SK-N-SH treated with all-trans-retinoic acid at 6 μM for 48 hours (cell line): ENCODE results near the gene SEZ6L.

Source experiments
- ATAC-seq: fragments of 200-7000 bp; cut with Tn5 transposase; 3 replicates; pipeline ENCODE4 v1.9.1; 2020; ENCODE audit warnings: mild to moderate bottlenecking, moderate library complexity
- ARNTL ChIP-seq: fragments of 450-650 bp; formaldehyde crosslinking; IDR thresholded peaks from 2 replicates; pipeline ENCODE4 v1.5.0; 2020; ENCODE audit warnings: low read depth, mild to moderate bottlenecking, moderate library complexity, borderline replicate concordance
- BACH2 ChIP-seq: fragments of 250-450 bp; sonication (Bioruptor Pico); IDR thresholded peaks from 2 replicates; pipeline ENCODE4 v1.9.0; 2021; ENCODE audit warnings: mild to moderate bottlenecking, borderline replicate concordance
- CREB5 ChIP-seq: fragments of 250-450 bp; sonication (Bioruptor Pico); IDR thresholded peaks from 2 replicates; pipeline ENCODE4 v1.5.1; 2020; ENCODE audit warnings: low read depth, mild to moderate bottlenecking, moderate library complexity
- CSDC2 ChIP-seq: fragments of 250-450 bp; sonication (Bioruptor Pico); IDR thresholded peaks from 2 replicates; pipeline ENCODE4 v1.5.0; 2020; ENCODE audit warnings: mild to moderate bottlenecking, moderate library complexity
- CSRNP3 ChIP-seq: fragments of 250-450 bp; sonication (Bioruptor Pico); IDR thresholded peaks from 2 replicates; pipeline ENCODE4 v1.5.1; 2021; ENCODE audit warnings: mild to moderate bottlenecking, moderate library complexity
- ESRRG ChIP-seq: fragments of 250-450 bp; sonication (Bioruptor Pico); IDR thresholded peaks from 2 replicates; pipeline ENCODE4 v1.6.1; 2021; ENCODE audit warnings: mild to moderate bottlenecking
- GLIS3 ChIP-seq: fragments of 250-450 bp; sonication (Bioruptor Pico); IDR thresholded peaks from 2 replicates; pipeline ENCODE4 v1.5.0; 2020; ENCODE audit warnings: mild to moderate bottlenecking, moderate library complexity
- ISL1 ChIP-seq: fragments of 250-450 bp; sonication (Bioruptor Pico); IDR thresholded peaks from 2 replicates; pipeline ENCODE4 v2.1.2; 2022; ENCODE audit warnings: mild to moderate bottlenecking, moderate library complexity
- OSR1 ChIP-seq: fragments of 250-450 bp; sonication (Bioruptor Pico); IDR thresholded peaks from 2 replicates; pipeline ENCODE4 v1.8.0; 2022; ENCODE audit warnings: moderate library complexity, mild to moderate bottlenecking, inconsistent platforms
- PATZ1 ChIP-seq: fragments of 250-450 bp; sonication (Bioruptor Pico); IDR thresholded peaks from 2 replicates; pipeline ENCODE4 v1.8.0; 2020; ENCODE audit warnings: mild to moderate bottlenecking, moderate library complexity, borderline replicate concordance
- POU6F1 ChIP-seq: fragments of 250-450 bp; sonication (Bioruptor Pico); IDR thresholded peaks from 2 replicates; pipeline ENCODE4 v1.8.0; 2021; ENCODE audit warnings: low read depth, mild to moderate bottlenecking, moderate library complexity, borderline replicate concordance
- PPARA ChIP-seq: fragments of 250-450 bp; sonication (Bioruptor Pico); IDR thresholded peaks from 2 replicates; pipeline ENCODE4 v1.5.0; 2020; ENCODE audit warnings: mild to moderate bottlenecking, borderline replicate concordance
- RARB ChIP-seq: fragments of 250-450 bp; sonication (Bioruptor Pico); IDR thresholded peaks from 2 replicates; pipeline ENCODE4 v1.8.0; 2021; ENCODE audit warnings: mild to moderate bottlenecking, moderate library complexity
- SNAI2 ChIP-seq: fragments of 250-450 bp; sonication (Bioruptor Pico); IDR thresholded peaks from 2 replicates; pipeline ENCODE4 v1.5.0; 2020; ENCODE audit warnings: mild to moderate bottlenecking, moderate library complexity
- TCF4 ChIP-seq: fragments of 250-450 bp; sonication (Bioruptor Pico); IDR thresholded peaks from 2 replicates; pipeline ENCODE4 v1.8.0; 2021; ENCODE audit warnings: mild to moderate bottlenecking, moderate library complexity, borderline replicate concordance
- TOX ChIP-seq: fragments of 250-450 bp; sonication (Bioruptor Pico); IDR thresholded peaks from 2 replicates; pipeline ENCODE4 v1.8.0; 2021; ENCODE audit warnings: mild to moderate bottlenecking, moderate library complexity, borderline replicate concordance
- TSHZ2 ChIP-seq: fragments of 250-450 bp; sonication (Bioruptor Pico); IDR thresholded peaks from 2 replicates; pipeline ENCODE4 v1.5.0; 2020; ENCODE audit warnings: mild to moderate bottlenecking, moderate library complexity
- ZC3H10 ChIP-seq: fragments of 250-450 bp; sonication (Bioruptor Pico); IDR thresholded peaks from 2 replicates; pipeline ENCODE4 v1.5.1; 2021; ENCODE audit warnings: mild to moderate bottlenecking, moderate library complexity
- ZFP3 ChIP-seq: fragments of 250-450 bp; sonication (Bioruptor Pico); IDR thresholded peaks from 2 replicates; pipeline ENCODE4 v1.5.0; 2020; ENCODE audit warnings: mild to moderate bottlenecking, moderate library complexity
- ZFP30 ChIP-seq: fragments of 450-650 bp; formaldehyde crosslinking; IDR thresholded peaks from 2 replicates; pipeline ENCODE4 v1.5.0; 2022; ENCODE audit warnings: mild to moderate bottlenecking, moderate library complexity
- ZNF565 ChIP-seq: fragments of 450-650 bp; formaldehyde crosslinking; conservative IDR thresholded peaks from 2 replicates; pipeline ENCODE4 v1.5.0; 2020; ENCODE audit warnings: low read depth, mild to moderate bottlenecking, moderate library complexity
- ZNF70 ChIP-seq: fragments of 450-650 bp; formaldehyde crosslinking; IDR thresholded peaks from 2 replicates; pipeline ENCODE4 v1.5.0; 2020; ENCODE audit warnings: mild to moderate bottlenecking, moderate library complexity
- ZNF8 ChIP-seq: fragments of 450-650 bp; formaldehyde crosslinking; IDR thresholded peaks from 2 replicates; pipeline ENCODE4 v1.5.0; 2020; ENCODE audit warnings: mild to moderate bottlenecking, moderate library complexity

The SEZ6L gene

GRCh38 chr22:26372890-26373289, 203.6 kb downstream of the SEZ6L start:
- no peak for TF ChIP-seq PPARA (CRISPR knock-in tag)
- no peak for TF ChIP-seq ZNF565
- no peak for TF ChIP-seq OSR1
- TF ChIP-seq TOX (CRISPR knock-in tag): no peak
- no peak for TF ChIP-seq CREB5
- TF ChIP-seq CSDC2 (CRISPR knock-in tag): no peak
- no peak for TF ChIP-seq RARB
- TF ChIP-seq ZNF8 (CRISPR knock-in tag): no peak
- no peak for TF ChIP-seq ARNTL
- no peak for TF ChIP-seq SNAI2 (CRISPR knock-in tag)
- no peak for TF ChIP-seq BACH2 (CRISPR knock-in tag)
- TF ChIP-seq ISL1 (CRISPR knock-in tag): no peak
- ATAC-seq: no peak

GRCh38 chr22:26374391-26375026, 205.2 kb downstream of the SEZ6L start:
- ATAC-seq: no peak
- TF ChIP-seq TSHZ2 (no peak), CSRNP3 (no peak), ESRRG (no peak), ZNF565 (no peak), ISL1 (CRISPR knock-in tag) (no peak), BACH2 (CRISPR knock-in tag) (no peak), ARNTL (no peak), POU6F1 (CRISPR knock-in tag) (no peak), RARB (no peak), PPARA (CRISPR knock-in tag) (no peak), CSDC2 (CRISPR knock-in tag) (no peak), OSR1 (no peak), TCF4 (no peak), ZC3H10 (CRISPR knock-in tag) (no peak), ZFP3 (CRISPR knock-in tag) (no peak)

GRCh38 chr22:26377170-26377830, 208.0 kb downstream of the SEZ6L start:
- ATAC-seq: no peak
- TF ChIP-seq ARNTL (no peak), BACH2 (CRISPR knock-in tag) (no peak), TOX (CRISPR knock-in tag) (no peak), TCF4 (no peak), ZFP3 (CRISPR knock-in tag) (no peak), ZNF70 (no peak), SNAI2 (CRISPR knock-in tag) (no peak), ISL1 (CRISPR knock-in tag) (no peak), POU6F1 (CRISPR knock-in tag) (no peak), ZNF565 (no peak), PATZ1 (CRISPR knock-in tag) (no peak), RARB (no peak), ZNF8 (CRISPR knock-in tag) (no peak), ZFP30 (CRISPR knock-in tag) (no peak), CREB5 (no peak), GLIS3 (CRISPR knock-in tag) (no peak), ZC3H10 (CRISPR knock-in tag) (no peak)
